NCI-H146 treated with DMSO at 0.1 percent for 48 hours (cell line): ENCODE data around the gene USP44.
A peak's percentile ranks its signal among the peaks of the same experiment; 100 is the strongest.
"Not testable (repeated sequence)": the region's sequence is repeated elsewhere in the genome, so short reads cannot be mapped to it uniquely, and the experiment has no call there.

Experiments
- DNase-seq: peaks from one replicate; lab custom pipeline; 2025; ENCODE audit not compliant: unreplicated experiment; lab: John Stamatoyannopoulos, UW

Gene USP44

DNA sequence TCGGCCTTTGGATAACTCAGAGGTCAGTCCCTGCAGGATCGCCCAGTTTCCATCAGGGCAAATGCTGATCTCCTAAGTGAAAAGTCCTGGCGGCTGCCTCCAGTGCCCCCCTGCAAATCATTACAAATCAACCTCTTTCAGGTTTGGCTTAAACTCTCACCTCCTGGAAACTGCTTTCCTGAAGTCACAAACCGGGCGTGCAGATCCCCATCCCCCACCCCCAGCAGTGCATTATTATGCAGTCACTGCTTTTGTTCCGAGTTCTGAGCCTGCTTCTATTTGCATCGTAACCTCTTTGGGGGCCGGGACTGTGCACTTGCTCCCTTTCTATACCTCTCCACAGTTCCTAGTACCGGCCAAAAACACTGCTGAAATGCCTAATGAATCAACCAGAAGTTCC, at the start of gene USP44:
TSS of gene USP44 (minus strand) at position 172 of the 400 bp plus-strand sequence. CDS start 17,220 bp downstream, outside the sequence.
- no peak for DNase-seq

DNA sequence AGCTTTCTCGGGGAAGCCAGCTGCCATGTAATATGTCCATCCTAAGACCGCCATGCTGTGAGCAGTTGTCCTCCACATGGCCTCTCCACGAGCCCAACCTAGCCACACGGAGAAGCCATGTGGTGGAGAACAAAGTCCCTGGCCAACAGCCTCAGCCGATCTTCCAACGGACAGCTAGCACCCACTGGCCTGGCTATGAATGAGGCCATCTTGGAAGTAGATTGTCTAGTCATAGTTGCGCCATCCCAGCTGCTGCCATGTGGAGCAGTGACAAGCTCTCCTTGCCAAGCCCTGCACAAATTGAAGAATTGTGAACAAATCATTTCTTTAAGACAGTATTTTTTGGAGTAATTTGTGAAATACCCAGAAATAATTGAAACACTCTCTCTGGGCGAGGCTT, 49.3 kb upstream of the USP44 start:
- no peak for DNase-seq

- no peak for DNase-seq
These were observed 48.6 kb upstream of the USP44 start for GRCh38 chr12:95599880-95600279.

- DNase-seq = no peak
These were observed 42.9 kb upstream of the USP44 start for GRCh38 chr12:95594136-95594535.

DNA sequence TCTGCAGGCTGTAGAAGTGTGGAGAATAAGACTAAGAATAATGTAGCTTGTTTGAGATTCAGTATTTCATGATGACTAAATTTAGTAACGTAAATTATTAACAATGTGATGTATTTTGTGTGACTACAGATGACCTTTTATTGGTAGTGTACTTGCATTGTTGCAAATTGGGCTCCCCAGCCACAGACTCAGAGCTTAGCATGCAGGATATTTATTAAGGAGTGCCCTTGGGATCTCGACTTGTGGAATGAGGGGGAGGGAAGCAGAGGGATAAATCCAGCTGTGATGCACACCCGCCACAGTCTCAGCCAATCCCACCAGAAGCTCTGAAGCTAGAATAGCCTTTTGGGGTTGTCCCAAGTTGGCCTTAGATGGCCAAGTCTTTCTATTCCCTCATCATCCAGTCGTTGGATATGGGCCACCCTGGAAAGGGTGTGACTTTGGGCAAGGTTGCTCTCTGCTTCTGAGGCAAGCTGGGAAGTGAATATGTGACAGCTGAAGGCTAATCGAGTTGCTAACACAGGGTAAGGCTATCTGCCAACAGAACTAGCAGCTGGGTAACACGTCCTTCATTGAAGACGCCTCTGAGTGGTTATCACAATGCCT, 42.1 kb upstream of the USP44 start:
- no peak for DNase-seq

- no peak for DNase-seq
These were observed 40.5 kb upstream of the USP44 start for GRCh38 chr12:95591731-95592130.

DNA sequence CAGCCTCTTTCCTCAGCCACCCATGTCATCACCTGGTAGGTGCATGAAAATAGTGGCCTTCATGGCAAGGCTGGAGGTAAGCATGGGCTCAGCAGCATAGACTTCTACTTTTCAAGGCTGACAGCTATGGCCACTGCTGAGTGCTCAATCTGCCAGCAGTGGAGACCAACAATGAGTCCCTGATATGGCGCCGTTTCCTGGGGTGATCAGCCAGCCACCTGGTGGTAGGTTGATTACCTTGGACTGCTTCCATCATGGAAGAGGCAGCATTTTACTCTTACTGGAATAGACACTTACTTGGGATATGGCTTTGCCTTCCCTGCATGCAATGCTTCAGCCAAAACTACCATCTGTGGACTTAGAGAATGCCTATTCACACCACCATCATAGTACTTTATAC, 39.5 kb upstream of the USP44 start:
- no peak for DNase-seq

- DNase-seq = no peak
These were observed 32.7 kb upstream of the USP44 start for GRCh38 chr12:95583933-95584332.

- peak; percentile 9 for DNase-seq
These were observed 31.2 kb upstream of the USP44 start for GRCh38 chr12:95582230-95583058.

GRCh38 chr12:95577820-95578219, 26.5 kb upstream of the USP44 start:
- no peak for DNase-seq

- no peak for DNase-seq
These were observed 23.6 kb upstream of the USP44 start for GRCh38 chr12:95574799-95575452.

DNA sequence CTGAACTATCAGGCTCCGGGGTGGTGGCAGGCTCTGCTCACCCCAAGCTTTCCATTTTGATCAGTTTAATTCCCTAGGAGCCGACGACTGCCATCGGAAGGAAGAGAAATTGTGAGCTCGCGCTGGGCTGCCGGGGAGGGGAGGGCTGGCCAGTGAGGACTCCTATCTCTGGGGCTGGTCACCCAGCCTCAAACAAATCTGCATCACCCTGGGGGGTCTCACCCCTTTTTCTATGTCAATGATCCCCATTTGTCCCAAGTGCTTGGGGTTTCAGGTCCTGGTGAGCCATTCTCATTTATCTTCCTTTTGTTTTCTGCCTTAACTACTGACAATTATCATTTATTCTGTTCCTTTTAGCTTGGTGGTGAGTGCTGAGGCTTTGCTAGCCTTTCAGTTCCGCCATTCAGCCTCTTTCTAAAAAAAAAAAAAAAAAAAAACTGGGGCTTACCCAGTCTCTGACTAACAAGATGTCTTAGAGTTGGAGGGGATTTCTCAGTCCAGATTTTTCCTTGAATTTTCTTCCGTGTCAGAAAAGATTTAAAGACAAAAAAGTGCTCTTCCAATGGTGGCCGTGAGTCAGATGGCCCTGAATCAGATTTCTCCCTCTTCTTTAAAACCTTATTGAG, 22.8 kb upstream of the USP44 start:
- no peak for DNase-seq

GRCh38 chr12:95571369-95571768, 20.1 kb upstream of the USP44 start:
- no peak for DNase-seq

- not testable (repeated sequence) for DNase-seq
These were observed 16.8 kb upstream of the USP44 start for GRCh38 chr12:95568045-95568444.

DNA sequence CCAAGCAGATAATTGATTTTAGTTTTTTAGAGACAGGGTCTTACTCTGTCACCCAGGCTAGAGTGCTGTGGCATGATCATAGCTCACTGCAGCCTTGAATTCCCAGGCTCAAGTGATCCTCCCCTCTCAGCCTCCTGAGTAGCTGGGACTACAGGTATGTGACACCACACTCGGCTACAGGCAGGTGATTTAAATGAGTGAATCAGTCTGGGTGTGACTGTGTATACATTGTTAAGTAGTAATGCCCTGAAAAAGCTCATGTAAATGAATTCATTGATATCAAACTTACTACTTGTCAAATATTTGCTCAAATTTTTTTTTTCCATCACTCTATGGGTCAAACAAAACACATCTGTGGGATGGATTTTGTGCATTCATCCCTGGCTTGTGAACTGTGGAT, 6.3 kb upstream of the USP44 start:
- no peak for DNase-seq

DNA sequence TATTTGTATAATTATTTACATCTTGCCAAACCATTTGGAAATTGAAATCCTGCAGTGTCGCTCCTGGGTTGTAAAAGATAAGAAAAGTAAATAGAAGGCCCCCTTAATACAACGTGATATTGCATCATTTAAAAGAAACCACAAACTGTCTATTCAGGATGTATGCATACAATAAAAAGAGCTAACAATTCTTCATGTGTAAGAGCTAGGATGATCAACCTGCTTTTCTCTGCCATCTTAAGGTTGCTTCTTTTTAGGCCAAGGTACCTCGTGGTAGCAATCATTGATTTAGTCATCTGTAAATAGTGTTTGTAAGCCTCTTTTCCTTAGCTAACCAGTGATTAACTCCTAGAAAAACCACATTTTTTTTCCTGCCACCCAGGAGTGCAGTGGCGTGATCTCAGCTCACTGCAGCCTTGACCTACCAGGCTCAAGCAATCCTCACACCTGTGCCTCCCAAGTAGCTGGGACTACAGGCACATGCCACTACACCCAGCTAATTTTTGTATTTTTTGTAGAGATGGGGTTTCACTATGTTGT, 3.3 kb upstream of the USP44 start:
- no peak for DNase-seq

DNA sequence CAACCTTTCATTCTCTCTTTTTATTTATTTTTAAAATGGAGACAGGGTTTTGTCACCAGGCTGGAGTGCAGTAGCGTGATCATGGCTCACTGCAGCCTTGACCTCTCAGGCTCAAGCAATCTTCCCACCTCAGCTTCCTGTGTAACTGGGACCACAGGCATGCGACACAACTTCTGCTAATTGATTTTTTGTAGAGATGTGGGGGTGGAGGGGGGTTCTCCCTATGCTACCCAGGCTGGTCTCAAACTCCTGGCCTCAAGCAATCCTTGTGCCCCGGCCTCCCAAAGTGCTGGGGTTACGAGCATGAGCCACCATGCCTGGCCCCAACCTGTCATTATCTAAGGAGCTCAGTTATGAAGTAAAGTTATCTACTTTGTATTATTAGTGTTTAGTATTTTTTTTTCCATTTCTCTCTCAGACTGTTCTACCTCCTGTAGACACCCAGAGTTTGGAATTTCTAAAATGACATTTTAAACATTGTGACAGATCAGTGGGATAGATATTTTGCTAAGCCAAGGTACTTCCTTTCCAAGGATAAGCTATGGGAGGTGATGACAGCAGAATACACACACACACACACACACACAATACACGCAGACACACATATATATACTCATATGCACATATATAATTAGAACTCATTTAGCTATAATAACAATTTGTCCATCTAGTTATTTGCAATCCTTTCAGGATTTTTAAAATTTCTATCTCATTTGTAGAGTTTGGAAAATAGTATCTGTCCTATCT, 2.1 kb upstream of the USP44 start:
- DNase-seq = no peak

- no peak for DNase-seq
These were observed 739 bp upstream of the USP44 start for GRCh38 chr12:95551913-95552516.

- no peak for DNase-seq
These were observed 1.7 kb downstream of the USP44 start for GRCh38 chr12:95549392-95550084.
